Stomach (tissue), 9 donors: ENCODE results near the gene PSMD14. TPM values are rescaled to one million over a fixed set of nuclear protein-coding genes. Genes with fewer than 3 reads are reported as not detected.

Experiments used
- DNase-seq, 2 donors: peaks; one replicate each; pipeline versions ENCODE4 v3.0.0 to v3.0.0-alpha.2; 2013 to 2019
- H3K27ac ChIP-seq, 5 donors: fragments of 200-600 bp in 4 of 5; sonication (generic) in 4 of 5; one replicate each; pipeline ENCODE4 v1.5.1; 2013 to 2019; ENCODE audit warnings: mild to moderate bottlenecking in 1 of 5, moderate library complexity in 1 of 5
- H3K27me3 ChIP-seq, 3 donors: fragments of 200-600 bp; sonication (generic); one replicate each; pipeline ENCODE4 v1.5.1; 2017 to 2019; ENCODE audit warnings: mixed run types in 1 of 3
- H3K36me3 ChIP-seq, 4 donors: fragments of 200-600 bp; sonication (generic); 1 replicate in 3 of 4; 2 replicates in 1 of 4; pipeline ENCODE4 v1.5.1; 2016 to 2019
- H3K4me1 ChIP-seq, 4 donors: fragments of 200-600 bp; sonication (generic); one replicate each; pipeline ENCODE4 v1.5.1; 2016 to 2019
- H3K4me3 ChIP-seq, 4 donors: fragments of 200-600 bp; sonication (generic) in 3 of 4; one replicate each; pipeline ENCODE4 v1.5.1; 2016 to 2019; ENCODE audit warnings: mild to moderate bottlenecking in 1 of 4
- H3K9me3 ChIP-seq, 4 donors: fragments of 200-600 bp; sonication (generic); one replicate each; pipeline ENCODE4 v1.5.1; 2016 to 2019
- CTCF ChIP-seq, 7 experiments: fragments of 450-650 bp in 4 of 7; fragments of 200-600 bp in 3 of 7; sonication (generic) in 3 of 7; IDR thresholded peaks; one replicate each; pipeline ENCODE4 v1.5.1; 2016 to 2019; ENCODE audit warnings: antibody characterized with exemption in 7 of 7, control low read depth in 2 of 7, mild to moderate bottlenecking in 1 of 7
- EP300 ChIP-seq: sonication (generic); formaldehyde crosslinking; IDR thresholded peaks from one replicate; pipeline ENCODE4 v1.6.1; 2017; ENCODE audit warnings: antibody characterized with exemption
- POLR2A ChIP-seq, 4 donors: fragments of 450-650 bp; IDR thresholded peaks; one replicate each; pipeline ENCODE4 v1.6.1; 2016; ENCODE audit warnings: antibody characterized with exemption in 4 of 4, control low read depth in 2 of 4, mild to moderate bottlenecking in 1 of 4, moderate library complexity in 1 of 4
- POLR2AphosphoS5 ChIP-seq, 3 donors: sonication (generic); formaldehyde crosslinking; IDR thresholded peaks; one replicate each; pipeline ENCODE4 v1.6.1; 2016; ENCODE audit warnings: antibody characterized with exemption in 3 of 3
- WGBS, 5 donors: extraction: QIAGEN DNeasy Blood & Tissue Kit in 3 of 5; methylation state at CpG; one replicate each; pipeline versions ENCODE4 v1.1.5 to v1.1.7; 2013 to 2018; 5-methylcytosine and 5-hydroxymethylcytosine counted together
- intact Hi-C: fragments of 100-400 bp; cut with DNase I; formaldehyde crosslinking; loops from one replicate; pipeline ENCODE4 v1.15.1; 2023; ENCODE audit warnings: low total_unique reads
- polyA plus RNA-seq, 3 donors: library from polyadenylated mRNA; stranded (reverse); fragments of 200-250 nt; gene quantifications; one replicate each; pipeline ENCODE4 v1.2.3, GENCODE V29; 2013
- total RNA-seq, 5 donors: library from RNA; depleted of rRNA; stranded (reverse); fragments of >200 nt; gene quantifications; one replicate each; pipeline versions ENCODE4 v1.1.0 to v1.2.3, GENCODE V29; 2014 to 2016
- donor health status: healthy with polysubstance abuse.
- donor health status: Bipolar disorder and iron deficiency.
- donor health status: healthy.

The PSMD14 gene
- total and polyA plus RNA-seq, 8 donors, result 2.9 to 47.2 (median 24.8) TPM

DNA sequence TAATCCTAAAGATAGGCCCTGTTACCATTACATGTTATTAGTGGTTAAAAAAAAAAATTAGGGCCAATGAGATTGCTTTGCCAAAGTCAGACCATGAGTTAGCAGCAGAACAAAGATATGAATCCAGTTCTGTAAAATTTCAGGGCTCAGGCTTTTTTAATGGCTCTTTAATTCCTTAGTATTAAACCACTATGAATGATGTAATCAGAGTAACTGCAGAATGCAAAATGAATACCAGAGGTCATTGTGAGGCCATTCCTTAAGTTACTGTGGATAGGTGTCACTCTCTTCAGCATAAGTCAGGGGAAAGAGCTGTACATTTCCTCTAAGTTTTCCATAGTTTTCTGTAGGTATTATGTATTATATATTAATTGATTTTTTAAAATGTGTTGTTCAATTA, 65.7 kb downstream of the PSMD14 start:
- no peak overlapping the region for H3K4me3 ChIP-seq
- H3K36me3 ChIP-seq, result peaks cover 0 to 28% (median 22%) of the 10 kb centered on the region in 4 donors
- no peak overlapping the region for H3K27ac ChIP-seq
- H3K4me1 ChIP-seq, result no peaks in the 10 kb centered on the region
- DNase-seq, result no peak
- no peak for TF ChIP-seq EP300
- no peak for TF ChIP-seq POLR2AphosphoS5 (IDR thresholded peaks at IDR 0.05)
- no peak for TF ChIP-seq CTCF (IDR thresholded peaks at IDR 0.05)
- no peak for TF ChIP-seq POLR2A (IDR thresholded peaks at IDR 0.05)
- intact Hi-C loops, result no loop called here
- H3K9me3 ChIP-seq, result no peaks in the 10 kb centered on the region
- no peaks in the 10 kb centered on the region for H3K27me3 ChIP-seq

DNA sequence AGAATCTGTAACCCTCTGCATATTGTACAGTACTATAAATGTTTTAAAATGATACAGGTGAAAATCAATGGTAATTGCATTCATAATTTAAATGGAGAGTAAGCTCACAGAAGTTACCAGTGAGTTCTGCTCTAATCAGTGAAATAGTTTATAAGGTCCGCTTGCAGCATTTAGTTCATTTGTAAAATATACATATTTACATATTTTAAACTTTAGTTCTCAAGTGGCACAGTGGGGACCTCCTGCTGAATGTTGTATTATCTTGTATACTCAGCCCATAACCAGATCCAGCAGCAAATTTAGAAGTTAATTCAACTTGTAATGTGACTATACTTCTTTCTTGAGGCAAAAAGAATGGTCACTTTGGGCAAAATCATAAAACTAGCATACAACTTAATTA, 66.2 kb downstream of the PSMD14 start:
- WGBS, 5 donors, result 92 to 98% (median 95%) methylated on average over 1 of the region's 1 CpG
- no peaks in the 10 kb centered on the region for H3K27me3 ChIP-seq
- H3K4me3 ChIP-seq, result no peak overlapping the region
- no peak for DNase-seq
- no peak overlapping the region for H3K27ac ChIP-seq
- intact Hi-C loops, result no loop called here
- peaks cover 0 to 28% (median 22%) of the 10 kb centered on the region in 4 donors for H3K36me3 ChIP-seq
- no peaks in the 10 kb centered on the region for H3K9me3 ChIP-seq
- no peak for TF ChIP-seq POLR2AphosphoS5 (IDR thresholded peaks at IDR 0.05)
- no peak for TF ChIP-seq EP300
- TF ChIP-seq POLR2A (IDR thresholded peaks at IDR 0.05), result no peak
- TF ChIP-seq CTCF (IDR thresholded peaks at IDR 0.05), result no peak
- no peaks in the 10 kb centered on the region for H3K4me1 ChIP-seq

GRCh38 chr2:161379740-161380139, 71.5 kb downstream of the PSMD14 start:
- no peak overlapping the region for H3K4me3 ChIP-seq
- WGBS, 5 donors, result 95 to 100% (median 99%) methylated on average over 2 of the region's 2 CpGs
- H3K9me3 ChIP-seq, result no peaks in the 10 kb centered on the region
- no peak overlapping the region for H3K27ac ChIP-seq
- H3K4me1 ChIP-seq, result no peaks in the 10 kb centered on the region
- no peaks in the 10 kb centered on the region for H3K27me3 ChIP-seq
- DNase-seq, result no peak
- peaks cover 0 to 7% (median 2%) of the 10 kb centered on the region in 4 donors for H3K36me3 ChIP-seq
- TF ChIP-seq POLR2AphosphoS5 (IDR thresholded peaks at IDR 0.05), result no peak
- TF ChIP-seq EP300, result no peak
- TF ChIP-seq POLR2A (IDR thresholded peaks at IDR 0.05), result no peak
- TF ChIP-seq CTCF (IDR thresholded peaks at IDR 0.05), result no peak
- intact Hi-C loops, result no loop called here

DNA sequence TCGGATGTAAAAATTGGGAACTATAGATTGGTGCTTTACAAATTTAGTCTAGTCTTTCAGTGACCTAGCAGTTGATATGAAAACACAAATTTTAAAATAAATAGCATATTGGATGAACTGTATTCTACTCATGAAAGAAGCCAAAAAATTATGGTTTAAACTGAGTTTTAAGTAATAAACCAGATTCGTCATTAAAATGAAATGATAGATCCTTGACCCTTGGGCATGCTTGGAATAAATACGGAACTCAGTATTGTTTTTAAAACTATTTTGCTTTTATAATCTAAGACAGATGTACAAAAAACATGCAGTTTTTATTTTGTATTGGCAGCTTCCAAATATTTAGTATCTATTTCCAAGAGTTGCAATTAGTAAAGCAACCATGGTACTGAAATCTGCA, 73.3 kb downstream of the PSMD14 start:
- Histone ChIP-seq H3K27ac (no peak overlapping the region), H3K9me3 (no peaks in the 10 kb centered on the region), H3K36me3 (peaks cover 0 to 9% (median 4%) of the 10 kb centered on the region in 4 donors), H3K27me3 (no peaks in the 10 kb centered on the region), H3K4me1 (no peaks in the 10 kb centered on the region), H3K4me3 (no peak overlapping the region)
- DNase-seq, result no peak
- TF ChIP-seq POLR2A (IDR thresholded peaks at IDR 0.05) (no peak), EP300 (no peak), CTCF (IDR thresholded peaks at IDR 0.05) (no peak), POLR2AphosphoS5 (IDR thresholded peaks at IDR 0.05) (no peak)
- 88 to 96% (median 93%) methylated on average over 3 of the region's 3 CpGs for WGBS, 5 donors
- intact Hi-C loops, result no loop called here
